PC-9 (cell line): Measurements from ENCODE around the gene CCDC134.

ENCODE experiments used
- EZH2 ChIP-seq: fragments of 200-600 bp; sonication (generic); IDR thresholded peaks from 2 replicates; pipeline ENCODE4 v1.8.0; 2017; ENCODE audit warnings: antibody characterized with exemption, low read depth
- TF ChIP-seq, protein P1 (sequence below): fragments of 200-600 bp; sonication (generic); conservative IDR thresholded peaks from 2 replicates; pipeline ENCODE4 v1.6.1; 2017; ENCODE audit warnings: mixed run types, antibody characterized with exemption, mild to moderate bottlenecking, moderate library complexity

DNA sequence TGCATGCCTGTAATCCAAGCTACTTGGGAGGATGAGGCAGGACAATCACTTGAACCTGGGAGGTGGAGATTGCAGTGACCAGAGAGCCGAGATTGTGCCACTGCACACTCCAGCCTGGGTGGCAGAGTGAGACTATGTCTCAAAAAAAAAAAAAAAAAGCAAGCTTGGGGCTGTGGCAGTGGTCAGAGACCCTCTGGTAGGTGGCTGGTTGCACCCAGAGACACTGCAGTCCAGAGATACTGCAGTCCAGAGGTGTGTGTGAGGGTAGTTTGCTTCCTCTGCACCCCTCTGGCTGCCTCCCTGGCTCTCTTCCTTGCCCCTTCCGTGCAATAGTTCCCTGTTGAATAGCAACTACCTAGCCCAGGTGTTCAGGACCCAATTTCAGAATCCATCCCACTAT lies 1.7 kb upstream of the CCDC134 start:
- TF ChIP-seq, protein P1, sequence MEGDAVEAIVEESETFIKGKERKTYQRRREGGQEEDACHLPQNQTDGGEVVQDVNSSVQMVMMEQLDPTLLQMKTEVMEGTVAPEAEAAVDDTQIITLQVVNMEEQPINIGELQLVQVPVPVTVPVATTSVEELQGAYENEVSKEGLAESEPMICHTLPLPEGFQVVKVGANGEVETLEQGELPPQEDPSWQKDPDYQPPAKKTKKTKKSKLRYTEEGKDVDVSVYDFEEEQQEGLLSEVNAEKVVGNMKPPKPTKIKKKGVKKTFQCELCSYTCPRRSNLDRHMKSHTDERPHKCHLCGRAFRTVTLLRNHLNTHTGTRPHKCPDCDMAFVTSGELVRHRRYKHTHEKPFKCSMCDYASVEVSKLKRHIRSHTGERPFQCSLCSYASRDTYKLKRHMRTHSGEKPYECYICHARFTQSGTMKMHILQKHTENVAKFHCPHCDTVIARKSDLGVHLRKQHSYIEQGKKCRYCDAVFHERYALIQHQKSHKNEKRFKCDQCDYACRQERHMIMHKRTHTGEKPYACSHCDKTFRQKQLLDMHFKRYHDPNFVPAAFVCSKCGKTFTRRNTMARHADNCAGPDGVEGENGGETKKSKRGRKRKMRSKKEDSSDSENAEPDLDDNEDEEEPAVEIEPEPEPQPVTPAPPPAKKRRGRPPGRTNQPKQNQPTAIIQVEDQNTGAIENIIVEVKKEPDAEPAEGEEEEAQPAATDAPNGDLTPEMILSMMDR, result no peak
- TF ChIP-seq EZH2, result no peak
